K562 (cell line): ENCODE results near the gene TPCN1. TPM values are rescaled to one million over a fixed set of nuclear protein-coding genes. Genes with fewer than 3 reads are reported as not detected.

Experiments
- ARNT ChIP-seq, 2 experiments: fragments of 450-650 bp; IDR thresholded peaks; 2 replicates each; pipeline ENCODE4 v1.6.1; 2016; ENCODE audit warnings: mild to moderate bottlenecking in 1 of 2
- BCL6 ChIP-seq: fragments of 250-450 bp; sonication (Bioruptor Pico); IDR thresholded peaks from 2 replicates; pipeline ENCODE4 v1.4.0; 2020
- BDP1 ChIP-seq: IDR thresholded peaks from 3 replicates; pipeline ENCODE4 v1.6.1; 2011; ENCODE audit not compliant: insufficient read length, insufficient read depth
- CTBP1 ChIP-seq: fragments of 450-650 bp; IDR thresholded peaks from 2 replicates; pipeline ENCODE4 v1.6.1; 2016; ENCODE audit warnings: borderline replicate concordance
- DNMT1 ChIP-seq: fragments of 450-650 bp; IDR thresholded peaks from 2 replicates; pipeline ENCODE4 v1.6.1; 2016; ENCODE audit warnings: antibody characterized with exemption, mild to moderate bottlenecking
- HDAC3 ChIP-seq: fragments of 450-650 bp; IDR thresholded peaks from 2 replicates; pipeline ENCODE4 v1.6.1; 2018; ENCODE audit warnings: borderline replicate concordance, mild to moderate bottlenecking, moderate library complexity; ENCODE audit not compliant: partially characterized antibody
- KAT7 ChIP-seq: sonication (generic); formaldehyde crosslinking; IDR thresholded peaks from 2 replicates; pipeline ENCODE4 v1.8.0; 2022; ENCODE audit warnings: missing genetic modification reagents, mild to moderate bottlenecking, borderline replicate concordance
- LCOR ChIP-seq: sonication (generic); formaldehyde crosslinking; IDR thresholded peaks from 2 replicates; pipeline ENCODE4 v1.8.0; 2022; ENCODE audit warnings: mild to moderate bottlenecking, missing genetic modification reagents
- MED1 ChIP-seq: sonication (generic); formaldehyde crosslinking; IDR thresholded peaks from 2 replicates; pipeline ENCODE4 v1.8.1; 2023; ENCODE audit warnings: missing genetic modification reagents, borderline replicate concordance
- NFIC ChIP-seq: fragments of 450-650 bp; IDR thresholded peaks from 2 replicates; pipeline ENCODE4 v1.6.1; 2017; ENCODE audit warnings: mild to moderate bottlenecking, inconsistent platforms
- NR2F6 ChIP-seq: fragments of 450-650 bp; formaldehyde crosslinking; IDR thresholded peaks from 2 replicates; pipeline ENCODE4 v1.4.0; 2020; ENCODE audit warnings: mild to moderate bottlenecking
- RBM39 ChIP-seq: fragments of 200-400 bp; formaldehyde crosslinking; optimal IDR thresholded peaks from 2 replicates; pipeline ENCODE3; 2018; ENCODE audit warnings: low read depth, low read length
- SMAD3 ChIP-seq: fragments of 450-650 bp; formaldehyde crosslinking; conservative IDR thresholded peaks from 2 replicates; pipeline ENCODE4 v1.4.0; 2020; ENCODE audit warnings: mild to moderate bottlenecking
- SMARCA4 ChIP-seq: fragments of 450-650 bp; IDR thresholded peaks from 2 replicates; pipeline ENCODE4 v1.6.1; 2016
- TFAM ChIP-seq: fragments of 250-450 bp; sonication (Bioruptor Pico); conservative IDR thresholded peaks from 2 replicates; pipeline ENCODE4 v1.5.0; 2021; ENCODE audit warnings: mild to moderate bottlenecking, moderate library complexity
- ZBTB7A ChIP-seq: IDR thresholded peaks from 2 replicates; pipeline ENCODE4 v1.6.1; 2011; ENCODE audit warnings: low read depth, mild to moderate bottlenecking, low read length, moderate library complexity, borderline replicate concordance; ENCODE audit not compliant: control insufficient read depth
- ZFP36 ChIP-seq: fragments of 150-350 bp; IDR thresholded peaks from 2 replicates; pipeline ENCODE4 v1.6.1; 2018; ENCODE audit warnings: low read length, low read depth; ENCODE audit not compliant: partially characterized antibody
- ZKSCAN8 ChIP-seq: fragments of 200-800 bp; sonication (Bioruptor generic); IDR thresholded peaks from 2 replicates; pipeline ENCODE4 v1.6.1; 2016; ENCODE audit warnings: missing genetic modification characterization, missing compliant biosample characterization
- ZNF121 ChIP-seq: sonication (generic); formaldehyde crosslinking; conservative IDR thresholded peaks from 2 replicates; pipeline ENCODE4 v1.8.0; 2022; ENCODE audit warnings: missing genetic modification reagents
- ZNF263 ChIP-seq: sonication (generic); formaldehyde crosslinking; IDR thresholded peaks from 2 replicates; pipeline ENCODE4 v1.8.0; 2022; ENCODE audit warnings: mild to moderate bottlenecking, missing genetic modification reagents, borderline replicate concordance
- ZNF316 ChIP-seq: fragments of 450-650 bp; IDR thresholded peaks from 2 replicates; pipeline ENCODE4 v1.6.1; 2016
- ZNF76 ChIP-seq: fragments of 250-450 bp; sonication (Bioruptor Pico); IDR thresholded peaks from 2 replicates; pipeline ENCODE4 v1.4.0; 2020; ENCODE audit warnings: mild to moderate bottlenecking, moderate library complexity, borderline replicate concordance
- polyA plus RNA-seq, 8 experiments: library from polyadenylated mRNA; depleted of rRNA in 4 of 8; stranded (reverse) in 5 of 8; unstranded in 3 of 8; fragments of >200 nt; fragmentation: Nextera tagmentation in 2 of 8; fragmentation: Illumina TruSeq in 1 of 8; extraction: Ambion mirVana in 2 of 8; extraction: Trizol in 1 of 8; gene quantifications; 2 replicates each; pipeline versions ENCODE4 v1.2.1 to v1.2.3, GENCODE V29; 2011 to 2014; ENCODE audit warnings: inconsistent platforms in 1 of 8, missing spikeins in 1 of 8
- total RNA-seq, 7 experiments: library from RNA; depleted of rRNA in 6 of 7; stranded (reverse); fragments of >200 nt in 6 of 7; fragmentation: Illumina TruSeq in 2 of 7; extraction: Trizol in 2 of 7; gene quantifications; 2 replicates each; pipeline versions ENCODE4 v1.2.1 to v1.2.3, GENCODE V29; 2011 to 2021; ENCODE audit warnings: low replicate concordance in 1 of 7
- TF ChIP-seq, protein P1 (sequence below): fragments of 450-650 bp; IDR thresholded peaks from 2 replicates; pipeline ENCODE4 v1.6.1; 2016
- TF ChIP-seq, protein P2 (sequence below): sonication (generic); formaldehyde crosslinking; IDR thresholded peaks from 2 replicates; pipeline ENCODE4 v1.8.1; 2023; ENCODE audit warnings: mild to moderate bottlenecking, missing genetic modification reagents
- TF ChIP-seq, protein P3 (sequence below): fragments of 250-450 bp; sonication (Bioruptor Pico); IDR thresholded peaks from 2 replicates; pipeline ENCODE4 v1.5.0; 2021; ENCODE audit warnings: mild to moderate bottlenecking, borderline replicate concordance

Gene TPCN1
- total and polyA plus RNA-seq, 9 of the 15 experiments (the other 6 are each of a cell fraction or from before 2014, with no cell fraction given), result 0.80 to 23.8 (median 7.4) TPM

DNA sequence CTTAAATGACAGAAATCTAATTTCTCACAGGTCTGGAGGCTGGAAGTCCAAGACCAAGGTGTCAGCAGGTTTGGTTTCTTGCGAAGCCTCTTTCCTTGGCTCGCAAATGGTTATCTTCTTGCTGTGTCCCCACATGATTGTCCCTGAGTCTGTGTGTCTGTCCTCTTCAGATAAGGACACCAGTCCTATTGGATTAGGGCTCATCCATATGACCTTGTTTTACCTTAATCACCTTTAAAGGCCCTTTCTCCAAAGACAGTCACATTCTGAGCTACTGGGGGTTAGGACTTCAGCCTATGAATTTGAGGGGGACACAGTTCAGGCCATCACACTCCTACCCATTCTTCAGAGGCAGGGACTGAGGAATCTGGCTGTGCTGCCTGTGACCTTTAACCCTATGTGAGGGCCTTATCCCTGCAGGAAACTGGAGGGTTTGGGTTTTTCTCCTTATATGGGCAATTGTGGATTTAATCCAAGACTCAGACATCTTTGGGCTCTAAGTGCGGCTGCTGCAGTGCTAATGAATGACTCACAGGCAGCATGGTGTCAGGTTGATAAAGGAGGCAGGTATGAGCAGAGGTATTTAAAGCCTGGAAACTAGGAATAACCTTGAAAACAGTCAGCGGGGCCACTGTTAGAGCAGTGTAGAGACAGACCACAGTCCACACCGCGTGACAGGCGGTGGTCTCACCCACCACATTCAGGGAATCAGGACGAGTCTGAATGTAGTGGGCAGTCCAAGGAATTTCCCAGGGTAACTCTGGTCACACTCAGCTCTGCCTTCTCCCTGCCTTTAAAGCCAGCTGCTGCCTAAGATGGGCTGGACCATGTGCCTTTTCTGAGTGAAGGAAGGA is 10.2 kb downstream of the TPCN1 start (continued):
- TF ChIP-seq CTBP1 (peak; percentile 82), ZNF76 (no peak), RBM39 (no peak), BCL6 (CRISPR knock-in tag) (0 out of 2 replicates have a peak, but pooled peaks have one; percentile 8), NR2F6 (CRISPR knock-in tag) (0 out of 2 replicates have a peak, but pooled peaks have one; percentile 47), ZNF121 (no peak), SMAD3 (CRISPR knock-in tag) (no peak; the same call in 1 of the 2 replicates), ZBTB7A (no peak), MED1 (CRISPR knock-in tag) (no peak), NFIC (peak; percentile 60), LCOR (peak; percentile 56; the same call in 1 of the 2 replicates), HDAC3 (peak; percentile 59), BDP1 (no peak), ARNT (IDR thresholded peaks at IDR 0.05) (0 out of 4 replicates have a peak, but pooled peaks of 1 of the 2 experiments have one; percentile 59), ZNF263 (CRISPR knock-in tag) (no peak), TFAM (CRISPR knock-in tag) (no peak), ZFP36 (peak; percentile 25), ZNF316 (peak; percentile 10; the same call in 1 of the 2 replicates), DNMT1 (no peak), KAT7 (no peak), ZKSCAN8 (peak; percentile 73), SMARCA4 (peak; percentile 83; the same call in 1 of the 2 replicates)
- TF ChIP-seq, protein P1, sequence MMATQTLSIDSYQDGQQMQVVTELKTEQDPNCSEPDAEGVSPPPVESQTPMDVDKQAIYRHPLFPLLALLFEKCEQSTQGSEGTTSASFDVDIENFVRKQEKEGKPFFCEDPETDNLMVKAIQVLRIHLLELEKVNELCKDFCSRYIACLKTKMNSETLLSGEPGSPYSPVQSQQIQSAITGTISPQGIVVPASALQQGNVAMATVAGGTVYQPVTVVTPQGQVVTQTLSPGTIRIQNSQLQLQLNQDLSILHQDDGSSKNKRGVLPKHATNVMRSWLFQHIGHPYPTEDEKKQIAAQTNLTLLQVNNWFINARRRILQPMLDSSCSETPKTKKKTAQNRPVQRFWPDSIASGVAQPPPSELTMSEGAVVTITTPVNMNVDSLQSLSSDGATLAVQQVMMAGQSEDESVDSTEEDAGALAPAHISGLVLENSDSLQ, result peak; percentile 35; the same call in 1 of the 2 replicates
- TF ChIP-seq, protein P2, sequence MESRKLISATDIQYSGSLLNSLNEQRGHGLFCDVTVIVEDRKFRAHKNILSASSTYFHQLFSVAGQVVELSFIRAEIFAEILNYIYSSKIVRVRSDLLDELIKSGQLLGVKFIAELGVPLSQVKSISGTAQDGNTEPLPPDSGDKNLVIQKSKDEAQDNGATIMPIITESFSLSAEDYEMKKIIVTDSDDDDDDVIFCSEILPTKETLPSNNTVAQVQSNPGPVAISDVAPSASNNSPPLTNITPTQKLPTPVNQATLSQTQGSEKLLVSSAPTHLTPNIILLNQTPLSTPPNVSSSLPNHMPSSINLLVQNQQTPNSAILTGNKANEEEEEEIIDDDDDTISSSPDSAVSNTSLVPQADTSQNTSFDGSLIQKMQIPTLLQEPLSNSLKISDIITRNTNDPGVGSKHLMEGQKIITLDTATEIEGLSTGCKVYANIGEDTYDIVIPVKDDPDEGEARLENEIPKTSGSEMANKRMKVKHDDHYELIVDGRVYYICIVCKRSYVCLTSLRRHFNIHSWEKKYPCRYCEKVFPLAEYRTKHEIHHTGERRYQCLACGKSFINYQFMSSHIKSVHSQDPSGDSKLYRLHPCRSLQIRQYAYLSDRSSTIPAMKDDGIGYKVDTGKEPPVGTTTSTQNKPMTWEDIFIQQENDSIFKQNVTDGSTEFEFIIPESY (CRISPR knock-in tag), result 0 out of 2 replicates have a peak, but pooled peaks have one; percentile 11
- TF ChIP-seq, protein P3, sequence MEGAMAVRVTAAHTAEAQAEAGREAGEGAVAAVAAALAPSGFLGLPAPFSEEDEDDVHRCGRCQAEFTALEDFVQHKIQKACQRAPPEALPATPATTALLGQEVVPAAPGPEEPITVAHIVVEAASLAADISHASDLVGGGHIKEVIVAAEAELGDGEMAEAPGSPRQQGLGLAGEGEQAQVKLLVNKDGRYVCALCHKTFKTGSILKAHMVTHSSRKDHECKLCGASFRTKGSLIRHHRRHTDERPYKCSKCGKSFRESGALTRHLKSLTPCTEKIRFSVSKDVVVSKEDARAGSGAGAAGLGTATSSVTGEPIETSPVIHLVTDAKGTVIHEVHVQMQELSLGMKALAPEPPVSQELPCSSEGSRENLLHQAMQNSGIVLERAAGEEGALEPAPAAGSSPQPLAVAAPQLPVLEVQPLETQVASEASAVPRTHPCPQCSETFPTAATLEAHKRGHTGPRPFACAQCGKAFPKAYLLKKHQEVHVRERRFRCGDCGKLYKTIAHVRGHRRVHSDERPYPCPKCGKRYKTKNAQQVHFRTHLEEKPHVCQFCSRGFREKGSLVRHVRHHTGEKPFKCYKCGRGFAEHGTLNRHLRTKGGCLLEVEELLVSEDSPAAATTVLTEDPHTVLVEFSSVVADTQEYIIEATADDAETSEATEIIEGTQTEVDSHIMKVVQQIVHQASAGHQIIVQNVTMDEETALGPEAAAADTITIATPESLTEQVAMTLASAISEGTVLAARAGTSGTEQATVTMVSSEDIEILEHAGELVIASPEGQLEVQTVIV (CRISPR knock-in tag), result no peak
